Activated CD4-positive, alpha-beta T cell treated with anti-CD3 and anti-CD28 coated beads, Interleukin-2, amount 10 ng/mL, durations not matched to agents 24 days and 14 days (primary cell): ENCODE measurements around the gene COL1A1. TPM values are rescaled to one million over a fixed set of nuclear protein-coding genes. Genes with fewer than 3 reads are reported as not detected.
A peak's percentile ranks its signal among the peaks of the same experiment; 100 is the strongest.

Experiments used
- DNase-seq: peaks from one replicate; pipeline ENCODE4 v3.0.0; 2022
- H3K27ac Mint-ChIP-seq: one replicate; pipeline ENCODE4 v1.8.0; 2022; ENCODE audit warnings: mild to moderate bottlenecking, mixed read lengths
- H3K27me3 Mint-ChIP-seq: one replicate; pipeline ENCODE4 v1.8.0; 2022; ENCODE audit warnings: mixed read lengths
- H3K36me3 Mint-ChIP-seq: one replicate; pipeline ENCODE4 v1.8.0; 2022; ENCODE audit warnings: low read depth, mild to moderate bottlenecking, mixed read lengths
- H3K4me1 Mint-ChIP-seq: one replicate; pipeline ENCODE4 v1.8.0; 2021; ENCODE audit warnings: mixed read lengths
- H3K4me3 Mint-ChIP-seq: one replicate; pipeline ENCODE4 v1.8.0; 2022; ENCODE audit warnings: mild to moderate bottlenecking, moderate library complexity, mixed read lengths
- H3K9me3 Mint-ChIP-seq: one replicate; pipeline ENCODE4 v1.8.0; 2021; ENCODE audit warnings: mixed read lengths
- intact Hi-C: fragments of 100-400 bp; cut with micrococcal nuclease; formaldehyde crosslinking; loops from one replicate; pipeline ENCODE4 v1.15.1; 2023
- total RNA-seq: library from RNA; stranded (reverse); gene quantifications from 2 replicates; pipeline ENCODE4 v1.2.3, GENCODE V29; 2022

Gene COL1A1
- 1.6 and 2.0 TPM in 2 replicates for total RNA-seq

- peak within 1 kb of the TSS; percentile 80 for H3K4me3 Mint-ChIP-seq
- peaks cover 61% of the 10 kb centered on the region for H3K27me3 Mint-ChIP-seq
- intact Hi-C loops = no loop called here
- H3K27ac Mint-ChIP-seq = peak within 1 kb of the TSS; percentile 4
- no peaks in the 10 kb centered on the region for H3K9me3 Mint-ChIP-seq
- H3K36me3 Mint-ChIP-seq = no peaks in the 10 kb centered on the region
- no peak for DNase-seq
- H3K4me1 Mint-ChIP-seq = peaks cover 13% of the 10 kb centered on the region
Measured at GRCh38 chr17:50201276-50201854, at the start of gene COL1A1. TSS of gene COL1A1 (minus strand) at chr17:50201631. CDS start at chr17:50201513, 118 bp downstream.

- no peak for DNase-seq
- peaks cover 21% of the 10 kb centered on the region for H3K9me3 Mint-ChIP-seq
Measured at GRCh38 chr17:50248255-50248654, 46.8 kb upstream of the COL1A1 start.

GRCh38 chr17:50244771-50245170, 43.3 kb upstream of the COL1A1 start:
- Mint-ChIP-seq H3K9me3 (peaks cover 15% of the 10 kb centered on the region), H3K4me3 (no peak overlapping the region), H3K27me3 (peaks cover 34% of the 10 kb centered on the region), H3K27ac (no peak overlapping the region), H3K4me1 (no peaks in the 10 kb centered on the region), H3K36me3 (no peaks in the 10 kb centered on the region)
- intact Hi-C loops = no loop called here
- DNase-seq = no peak

More at GRCh38 chr17:50248255-50248654, 46.8 kb upstream of the COL1A1 start:
- Mint-ChIP-seq H3K36me3 (no peaks in the 10 kb centered on the region), H3K4me1 (no peaks in the 10 kb centered on the region), H3K27ac (no peak overlapping the region), H3K27me3 (peaks cover 26% of the 10 kb centered on the region), H3K4me3 (no peak overlapping the region)
- intact Hi-C loops = no loop called here

- DNase-seq = no peak
- intact Hi-C loops = no loop called here
- Mint-ChIP-seq H3K9me3 (no peaks in the 10 kb centered on the region), H3K27ac (no peak overlapping the region), H3K27me3 (peaks cover 41% of the 10 kb centered on the region), H3K36me3 (no peaks in the 10 kb centered on the region), H3K4me1 (no peaks in the 10 kb centered on the region), H3K4me3 (no peak overlapping the region)
Measured at GRCh38 chr17:50241431-50241830, 40.0 kb upstream of the COL1A1 start.

GRCh38 chr17:50240851-50241250, 39.4 kb upstream of the COL1A1 start:
- DNase-seq = no peak
- intact Hi-C loops = no loop called here
- no peak overlapping the region for H3K27ac Mint-ChIP-seq
- peaks cover 43% of the 10 kb centered on the region for H3K27me3 Mint-ChIP-seq
- H3K4me1 Mint-ChIP-seq = no peaks in the 10 kb centered on the region
- no peaks in the 10 kb centered on the region for H3K36me3 Mint-ChIP-seq
- no peak overlapping the region for H3K4me3 Mint-ChIP-seq
- H3K9me3 Mint-ChIP-seq = no peaks in the 10 kb centered on the region

- no peak overlapping the region for H3K27ac Mint-ChIP-seq
- no peaks in the 10 kb centered on the region for H3K9me3 Mint-ChIP-seq
- intact Hi-C loops = no loop called here
- no peak for DNase-seq
- no peak overlapping the region for H3K4me3 Mint-ChIP-seq
- no peaks in the 10 kb centered on the region for H3K36me3 Mint-ChIP-seq
- H3K27me3 Mint-ChIP-seq = peaks cover 50% of the 10 kb centered on the region
- H3K4me1 Mint-ChIP-seq = no peaks in the 10 kb centered on the region
Measured at GRCh38 chr17:50239937-50240336, 38.5 kb upstream of the COL1A1 start.

GRCh38 chr17:50238601-50239280, 37.3 kb upstream of the COL1A1 start:
- DNase-seq = no peak
- H3K4me1 Mint-ChIP-seq = no peaks in the 10 kb centered on the region

GRCh38 chr17:50237901-50238300, 36.5 kb upstream of the COL1A1 start:
- H3K36me3 Mint-ChIP-seq = no peaks in the 10 kb centered on the region
- no peaks in the 10 kb centered on the region for H3K4me1 Mint-ChIP-seq
- H3K4me3 Mint-ChIP-seq = no peak overlapping the region
- H3K27ac Mint-ChIP-seq = no peak overlapping the region
- no peak for DNase-seq
- peaks cover 5% of the 10 kb centered on the region for H3K9me3 Mint-ChIP-seq
- intact Hi-C loops = no loop called here
- H3K27me3 Mint-ChIP-seq = peaks cover 53% of the 10 kb centered on the region

More at GRCh38 chr17:50238601-50239280, 37.3 kb upstream of the COL1A1 start:
- H3K27me3 Mint-ChIP-seq = peaks cover 52% of the 10 kb centered on the region
- H3K9me3 Mint-ChIP-seq = peaks cover under 1% of the 10 kb centered on the region
- no peaks in the 10 kb centered on the region for H3K36me3 Mint-ChIP-seq
- intact Hi-C loops = no loop called here
- no peak overlapping the region for H3K27ac Mint-ChIP-seq
- H3K4me3 Mint-ChIP-seq = no peak overlapping the region

GRCh38 chr17:50234581-50234980, 33.1 kb upstream of the COL1A1 start:
- peaks cover 9% of the 10 kb centered on the region for H3K9me3 Mint-ChIP-seq
- intact Hi-C loops = no loop called here
- H3K4me3 Mint-ChIP-seq = no peak overlapping the region
- no peak overlapping the region for H3K27ac Mint-ChIP-seq
- peaks cover 49% of the 10 kb centered on the region for H3K27me3 Mint-ChIP-seq
- no peaks in the 10 kb centered on the region for H3K36me3 Mint-ChIP-seq
- H3K4me1 Mint-ChIP-seq = no peaks in the 10 kb centered on the region
- no peak for DNase-seq

- intact Hi-C loops = no loop called here
- no peak for DNase-seq
- no peak overlapping the region for H3K4me3 Mint-ChIP-seq
- H3K27me3 Mint-ChIP-seq = peaks cover 14% of the 10 kb centered on the region
- peaks cover 6% of the 10 kb centered on the region for H3K4me1 Mint-ChIP-seq
- H3K9me3 Mint-ChIP-seq = peaks cover 24% of the 10 kb centered on the region
- no peaks in the 10 kb centered on the region for H3K36me3 Mint-ChIP-seq
- peak overlapping the region; percentile 36 for H3K27ac Mint-ChIP-seq
Measured at GRCh38 chr17:50225701-50226240, 24.3 kb upstream of the COL1A1 start.

GRCh38 chr17:50222922-50223321, 21.5 kb upstream of the COL1A1 start:
- intact Hi-C loops = no loop called here
- Mint-ChIP-seq H3K27ac (no peak overlapping the region), H3K27me3 (peaks cover 15% of the 10 kb centered on the region), H3K9me3 (peaks cover 19% of the 10 kb centered on the region), H3K4me1 (peaks cover 6% of the 10 kb centered on the region), H3K36me3 (no peaks in the 10 kb centered on the region), H3K4me3 (no peak overlapping the region)
- no peak for DNase-seq

- H3K27ac Mint-ChIP-seq = no peak overlapping the region
- H3K27me3 Mint-ChIP-seq = peaks cover 21% of the 10 kb centered on the region
- intact Hi-C loops = no loop called here
- H3K36me3 Mint-ChIP-seq = no peaks in the 10 kb centered on the region
- H3K9me3 Mint-ChIP-seq = peaks cover 15% of the 10 kb centered on the region
- no peak overlapping the region for H3K4me3 Mint-ChIP-seq
- DNase-seq = no peak
- peaks cover 6% of the 10 kb centered on the region for H3K4me1 Mint-ChIP-seq
Measured at GRCh38 chr17:50221864-50222545, 20.6 kb upstream of the COL1A1 start.

GRCh38 chr17:50221266-50221863, 19.9 kb upstream of the COL1A1 start:
- H3K36me3 Mint-ChIP-seq = no peaks in the 10 kb centered on the region
- H3K4me3 Mint-ChIP-seq = no peak overlapping the region
- H3K27me3 Mint-ChIP-seq = peaks cover 23% of the 10 kb centered on the region
- H3K9me3 Mint-ChIP-seq = peaks cover 15% of the 10 kb centered on the region
- intact Hi-C loops = no loop called here
- H3K27ac Mint-ChIP-seq = no peak overlapping the region
- peak; percentile 81 for DNase-seq
- peaks cover 6% of the 10 kb centered on the region for H3K4me1 Mint-ChIP-seq

- Mint-ChIP-seq H3K9me3 (peaks cover 11% of the 10 kb centered on the region), H3K36me3 (no peaks in the 10 kb centered on the region), H3K4me3 (no peak overlapping the region), H3K27me3 (peaks cover 23% of the 10 kb centered on the region), H3K4me1 (peaks cover 6% of the 10 kb centered on the region), H3K27ac (no peak overlapping the region)
- intact Hi-C loops = no loop called here
- no peak for DNase-seq
Measured at GRCh38 chr17:50220811-50221210, 19.4 kb upstream of the COL1A1 start.
